Measurements from ENCODE around the gene TAF1C. TPM values are rescaled to one million over a fixed set of nuclear protein-coding genes. Genes with fewer than 3 reads are reported as not detected.

The TAF1C gene
- total RNA-seq, 4 donors from 2014 or later, result 23.9 to 43.7 (median 32.1) TPM

DNA sequence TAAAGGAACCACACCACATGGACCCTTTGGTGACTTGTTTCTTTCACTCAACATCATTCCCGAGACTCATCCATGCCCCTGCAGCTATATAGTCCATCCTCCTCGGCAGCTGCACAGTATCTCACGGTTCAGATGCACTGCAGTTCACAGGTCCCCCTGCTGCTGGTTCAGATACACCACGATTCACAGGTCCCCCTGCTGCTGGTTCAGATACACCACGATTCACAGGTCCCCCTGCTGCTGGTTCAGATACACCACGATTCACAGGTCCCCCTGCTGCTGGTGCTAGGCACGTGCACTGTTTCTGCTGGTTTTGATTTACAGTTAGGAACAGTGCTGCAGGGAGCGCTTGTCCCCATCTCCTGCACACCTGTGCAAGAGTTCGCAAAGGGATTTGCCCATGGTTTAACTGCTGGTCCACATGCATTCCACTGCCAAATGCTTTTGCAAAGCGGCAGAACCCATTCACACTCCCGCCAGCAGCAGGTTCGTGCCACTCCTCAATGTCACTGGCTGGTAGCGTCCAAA, 45.6 kb downstream of the TAF1C start:
- intact Hi-C loops (cut with DNase I), result no loop called here
- no peaks in the 10 kb centered on the region for H3K27me3 ChIP-seq
- peaks cover 0 to 23% (median 14%) of the 10 kb centered on the region in 3 donors for H3K4me1 ChIP-seq
- 71 to 86% methylated on average over 11 to 12 of the region's 13 CpGs for WGBS, 2 donors
- H3K27ac ChIP-seq, result no peak overlapping the region
- DNase-seq, result no peak
- TF ChIP-seq, protein P1, sequence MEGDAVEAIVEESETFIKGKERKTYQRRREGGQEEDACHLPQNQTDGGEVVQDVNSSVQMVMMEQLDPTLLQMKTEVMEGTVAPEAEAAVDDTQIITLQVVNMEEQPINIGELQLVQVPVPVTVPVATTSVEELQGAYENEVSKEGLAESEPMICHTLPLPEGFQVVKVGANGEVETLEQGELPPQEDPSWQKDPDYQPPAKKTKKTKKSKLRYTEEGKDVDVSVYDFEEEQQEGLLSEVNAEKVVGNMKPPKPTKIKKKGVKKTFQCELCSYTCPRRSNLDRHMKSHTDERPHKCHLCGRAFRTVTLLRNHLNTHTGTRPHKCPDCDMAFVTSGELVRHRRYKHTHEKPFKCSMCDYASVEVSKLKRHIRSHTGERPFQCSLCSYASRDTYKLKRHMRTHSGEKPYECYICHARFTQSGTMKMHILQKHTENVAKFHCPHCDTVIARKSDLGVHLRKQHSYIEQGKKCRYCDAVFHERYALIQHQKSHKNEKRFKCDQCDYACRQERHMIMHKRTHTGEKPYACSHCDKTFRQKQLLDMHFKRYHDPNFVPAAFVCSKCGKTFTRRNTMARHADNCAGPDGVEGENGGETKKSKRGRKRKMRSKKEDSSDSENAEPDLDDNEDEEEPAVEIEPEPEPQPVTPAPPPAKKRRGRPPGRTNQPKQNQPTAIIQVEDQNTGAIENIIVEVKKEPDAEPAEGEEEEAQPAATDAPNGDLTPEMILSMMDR (IDR thresholded peaks at IDR 0.05), result no peak
- TF ChIP-seq POLR2A (IDR thresholded peaks at IDR 0.05), result no peak
- no peaks in the 10 kb centered on the region for H3K36me3 ChIP-seq
- H3K4me3 ChIP-seq, result no peak overlapping the region
- H3K9me3 ChIP-seq, result no peaks in the 10 kb centered on the region

DNA sequence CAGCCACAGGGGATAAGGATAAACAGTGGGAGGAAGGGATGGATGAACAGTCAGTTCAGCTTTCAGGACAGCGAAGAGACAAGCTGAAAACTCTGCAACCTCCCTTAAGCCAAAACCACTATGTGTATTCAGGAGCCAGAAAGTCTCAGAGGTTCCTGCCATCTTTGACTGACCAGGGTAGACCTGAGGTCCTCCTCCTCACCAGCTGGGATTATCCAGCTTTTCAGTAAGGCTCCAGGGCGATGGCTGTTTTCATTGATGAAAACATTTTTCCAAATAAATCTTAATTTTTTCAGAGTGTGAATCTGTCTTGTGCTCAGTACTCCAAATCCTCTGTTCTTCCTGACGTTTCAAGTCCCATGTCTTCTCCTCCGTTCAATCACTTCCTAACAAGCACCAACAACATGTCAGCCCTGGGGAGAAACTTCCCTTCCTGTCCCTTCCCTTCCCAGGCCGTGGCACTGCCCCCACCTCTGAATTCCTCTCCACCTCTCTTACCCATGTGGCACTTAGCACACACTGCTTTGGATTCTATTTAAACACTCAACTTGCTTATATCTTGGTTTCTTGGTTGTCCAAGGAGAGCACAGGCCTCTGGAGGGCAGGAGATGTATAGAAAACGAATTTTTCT, 47.1 kb downstream of the TAF1C start:
- Histone ChIP-seq H3K27ac (no peak overlapping the region), H3K4me1 (peaks cover 0 to 15% (median 8%) of the 10 kb centered on the region in 3 donors), H3K4me3 (no peak overlapping the region), H3K9me3 (no peaks in the 10 kb centered on the region), H3K27me3 (no peaks in the 10 kb centered on the region), H3K36me3 (no peaks in the 10 kb centered on the region)
- no peak for DNase-seq
- WGBS, 2 donors, result 69 to 71% methylated on average over 6 of the region's 6 CpGs
- TF ChIP-seq, protein P1 (IDR thresholded peaks at IDR 0.05), result no peak
- TF ChIP-seq POLR2A (IDR thresholded peaks at IDR 0.05), result no peak
- intact Hi-C loops (cut with DNase I), result no loop called here

DNA sequence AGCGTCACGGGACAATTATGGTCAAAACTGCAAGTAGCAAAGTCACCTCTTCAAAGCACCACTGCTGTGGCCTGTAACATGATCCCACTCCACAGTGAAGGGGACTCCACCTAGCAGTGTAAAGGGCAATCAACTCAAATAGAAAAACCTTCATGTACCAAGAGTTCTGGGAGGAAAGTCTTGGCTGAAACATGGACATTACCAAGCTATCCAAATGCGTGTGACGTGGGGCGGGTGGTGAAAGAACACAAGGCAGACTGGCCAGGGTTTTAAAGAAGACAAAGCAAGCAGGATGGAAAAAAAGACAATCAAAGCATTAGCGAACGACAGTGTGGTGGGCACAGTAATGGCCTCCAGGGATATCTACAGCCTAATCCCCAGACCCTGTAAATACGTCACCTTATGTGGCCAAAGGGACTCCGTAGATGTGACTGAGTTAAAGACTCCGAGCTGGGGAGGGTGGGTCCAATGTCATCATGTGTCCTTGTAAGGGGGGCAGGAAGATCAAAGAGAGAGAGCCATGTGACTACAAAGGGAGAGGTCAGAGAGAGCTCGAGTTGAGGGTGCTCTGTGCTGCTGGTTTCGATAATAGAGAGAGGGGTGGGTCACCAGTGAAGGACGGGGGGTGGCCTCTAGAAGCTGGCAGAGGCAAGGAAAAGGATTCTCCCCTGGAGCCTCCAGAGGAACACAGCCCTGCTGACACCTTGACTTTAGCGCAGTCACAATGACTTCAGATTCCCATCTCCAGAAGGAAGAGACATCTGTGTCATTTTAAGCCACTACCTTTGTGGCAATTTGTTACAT, 47.8 kb downstream of the TAF1C start:
- Histone ChIP-seq H3K27me3 (no peaks in the 10 kb centered on the region), H3K36me3 (no peaks in the 10 kb centered on the region), H3K27ac (no peak overlapping the region), H3K4me3 (no peak overlapping the region), H3K9me3 (no peaks in the 10 kb centered on the region), H3K4me1 (peaks cover 0 to 10% (median 6%) of the 10 kb centered on the region in 3 donors)
- intact Hi-C loops (cut with DNase I), result no loop called here
- TF ChIP-seq, protein P1 (IDR thresholded peaks at IDR 0.05), result no peak
- TF ChIP-seq POLR2A (IDR thresholded peaks at IDR 0.05), result no peak
- DNase-seq, result no peak
- 77 to 79% methylated on average over 14 of the region's 14 CpGs for WGBS, 2 donors

DNA sequence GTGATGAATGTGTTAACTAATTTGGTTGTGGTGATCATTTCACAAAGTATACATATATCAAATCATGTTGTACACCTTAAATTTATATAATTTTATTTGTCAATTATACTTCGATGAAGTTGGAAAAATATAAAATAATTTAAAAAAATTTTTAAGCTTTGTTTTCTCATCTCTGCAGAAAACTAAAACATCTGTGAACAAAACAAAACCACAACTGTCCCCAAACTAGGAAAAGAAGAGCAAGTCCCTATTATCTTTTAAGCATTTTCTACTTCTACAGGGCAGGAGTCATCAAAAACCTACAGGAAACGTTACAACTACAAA, 48.4 kb downstream of the TAF1C start:
- Histone ChIP-seq H3K36me3 (no peaks in the 10 kb centered on the region), H3K4me1 (peaks cover 0 to 4% (median under 1%) of the 10 kb centered on the region in 3 donors), H3K27ac (no peak overlapping the region), H3K27me3 (no peaks in the 10 kb centered on the region), H3K4me3 (no peak overlapping the region), H3K9me3 (no peaks in the 10 kb centered on the region)
- intact Hi-C loops (cut with DNase I), result no loop called here
- TF ChIP-seq, protein P1 (IDR thresholded peaks at IDR 0.05), result no peak
- no peak for TF ChIP-seq POLR2A (IDR thresholded peaks at IDR 0.05)
- no peak for DNase-seq
- WGBS, 2 donors, result 52 to 64% methylated on average over 2 of the region's 2 CpGs

DNA sequence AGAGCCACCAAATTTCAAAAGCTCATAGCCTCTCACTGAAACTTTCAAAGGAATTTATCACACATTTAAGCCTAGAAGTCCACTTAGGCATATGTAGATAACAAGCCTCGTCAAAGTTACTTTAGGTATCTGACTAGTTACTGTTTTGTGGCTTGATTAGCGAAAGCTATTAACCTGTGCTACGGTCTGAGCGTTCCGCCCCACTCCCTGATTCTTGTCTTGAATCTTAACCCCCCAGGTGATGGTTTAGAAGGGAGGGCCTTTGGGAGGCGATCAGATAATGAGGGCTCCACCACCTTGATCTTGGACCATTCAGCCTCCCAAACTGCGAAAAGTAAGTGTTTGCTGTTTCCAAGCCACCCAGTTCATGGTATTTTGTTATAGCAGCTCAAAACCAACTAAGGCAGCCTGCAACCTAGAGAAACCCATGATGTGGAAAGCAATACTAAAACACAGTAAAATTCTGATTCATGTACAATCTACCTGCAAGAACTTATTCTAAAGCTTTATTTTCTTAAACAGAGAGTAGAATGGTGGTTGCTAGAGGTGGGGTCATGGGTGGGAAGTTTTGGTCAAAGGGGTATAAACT, 49.0 kb downstream of the TAF1C start:
- H3K36me3 ChIP-seq, result no peaks in the 10 kb centered on the region
- DNase-seq, result no peak
- intact Hi-C loops (cut with DNase I), result no loop called here
- no peak overlapping the region for H3K27ac ChIP-seq
- H3K4me3 ChIP-seq, result no peak overlapping the region
- H3K9me3 ChIP-seq, result no peaks in the 10 kb centered on the region
- H3K27me3 ChIP-seq, result no peaks in the 10 kb centered on the region
- WGBS, 2 donors, result 87 to 95% methylated on average over 7 of the region's 7 CpGs
- TF ChIP-seq, protein P1 (IDR thresholded peaks at IDR 0.05), result no peak
- no peak for TF ChIP-seq POLR2A (IDR thresholded peaks at IDR 0.05)
- no peaks in the 10 kb centered on the region for H3K4me1 ChIP-seq

Data from esophagus squamous epithelium (tissue), 5 donors.